A549 (cell line): ENCODE data around the gene OR13G1. TPM values are rescaled to one million over a fixed set of nuclear protein-coding genes. Genes with fewer than 3 reads are reported as not detected.

Experiments
- ATAC-seq, 2 experiments: fragments of 200-7000 bp in 1 of 2; fragments of >200 bp in 1 of 2; cut with Nextera tagmentation in 1 of 2; cut with Tn5 transposase in 1 of 2; 3 replicates each; pipeline versions ENCODE4 v1.8.0 to v1.9.1; 2018 to 2020; ENCODE audit warnings: mild to moderate bottlenecking in 1 of 2, moderate library complexity in 1 of 2
- CTCF ChIA-PET: fragments of 300-600 bp; sonication (Branson Sonifier 250); formaldehyde crosslinking; extraction: SDS; loops from one replicate; lab custom pipeline; 2021; ENCODE audit warnings: antibody characterized with exemption, inconsistent platforms; lab: Yijun Ruan, JAX
- POLR2A ChIA-PET: fragments of 350-600 bp; formaldehyde crosslinking; extraction: SDS; loops from one replicate; lab custom pipeline; 2021; ENCODE audit warnings: antibody characterized with exemption, inconsistent platforms; lab: Yijun Ruan, JAX
- DNase-seq, 2 experiments: peaks; one replicate each; pipeline versions ENCODE4 v3.0.0 to v3.0.0-alpha.2; 2011 to 2016; ENCODE audit warnings: low read depth in 1 of 2, low spot score in 1 of 2
- FAIRE-seq: peaks from 2 replicates; lab custom pipeline; 2011; peaks lifted over from hg19 to GRCh38; lab: Jason Lieb, UNC
- H3K27ac ChIP-seq, 2 experiments: fragments of >200 bp; sonication (Bioruptor Twin); formaldehyde crosslinking; 3 replicates each; pipeline ENCODE4 v1.5.1; 2016 to 2017
- H3K4me1 ChIP-seq: fragments of >200 bp; sonication (Bioruptor Twin); formaldehyde crosslinking; 3 replicates; pipeline ENCODE4 v1.6.1; 2016
- H3K4me2 ChIP-seq: fragments of >200 bp; sonication (Bioruptor Twin); formaldehyde crosslinking; 3 replicates; pipeline ENCODE4 v1.6.1; 2016
- H3K4me3 ChIP-seq: fragments of >200 bp; sonication (Bioruptor Twin); formaldehyde crosslinking; 3 replicates; pipeline ENCODE4 v1.5.1; 2016
- H3K9me3 ChIP-seq: fragments of >200 bp; sonication (Bioruptor Twin); formaldehyde crosslinking; 3 replicates; pipeline ENCODE4 v1.6.1; 2016
- ATOH8 ChIP-seq: fragments of 250-450 bp; sonication (Bioruptor Pico); IDR thresholded peaks from 2 replicates; pipeline ENCODE4 v1.5.0; 2020; ENCODE audit warnings: low read depth, mild to moderate bottlenecking, moderate library complexity
- BHLHE40 ChIP-seq: IDR thresholded peaks from 2 replicates; pipeline ENCODE4 v1.6.1; 2012; ENCODE audit warnings: low read depth, low read length, inconsistent platforms
- CBX8 ChIP-seq: fragments of 200-600 bp; sonication (generic); IDR thresholded peaks from 2 replicates; pipeline ENCODE4 v1.6.1; 2016
- CHD2 ChIP-seq: fragments of 150-350 bp; IDR thresholded peaks from 2 replicates; pipeline ENCODE4 v1.6.1; 2014; ENCODE audit warnings: low read length; ENCODE audit not compliant: partially characterized antibody
- CTCF ChIP-seq: fragments of >200 bp; sonication (Bioruptor Twin); formaldehyde crosslinking; IDR thresholded peaks from 3 replicates; pipeline ENCODE4 v1.5.1; 2016
- E2F6 ChIP-seq: IDR thresholded peaks from 2 replicates; pipeline ENCODE4 v1.6.1; 2012; ENCODE audit warnings: low read depth, borderline replicate concordance
- EHF ChIP-seq: fragments of 250-450 bp; sonication (Bioruptor Pico); IDR thresholded peaks from 2 replicates; pipeline ENCODE4 v1.5.0; 2020; ENCODE audit warnings: mild to moderate bottlenecking
- ELK1 ChIP-seq: fragments of 150-350 bp; IDR thresholded peaks from 2 replicates; pipeline ENCODE4 v1.6.1; 2014; ENCODE audit warnings: low read depth, mild to moderate bottlenecking, low read length
- EP300 ChIP-seq, 2 experiments: fragments of >200 bp; sonication (Bioruptor Twin); formaldehyde crosslinking; IDR thresholded peaks; 2 replicates in 1 of 2; 3 replicates in 1 of 2; pipeline ENCODE4 v1.6.1; 2016 to 2017
- HDAC2 ChIP-seq: fragments of 200-600 bp; sonication (generic); IDR thresholded peaks from 2 replicates; pipeline ENCODE4 v1.6.1; 2016
- HMGXB4 ChIP-seq: fragments of 250-450 bp; sonication (Bioruptor Pico); IDR thresholded peaks from 2 replicates; pipeline ENCODE4 v1.5.0; 2021; ENCODE audit warnings: mild to moderate bottlenecking, moderate library complexity, borderline replicate concordance
- JUN ChIP-seq, 2 experiments: fragments of >200 bp; sonication (Bioruptor Twin); formaldehyde crosslinking; IDR thresholded peaks; 2 replicates in 1 of 2; 3 replicates in 1 of 2; pipeline ENCODE4 v1.6.1; 2016 to 2017
- JUNB ChIP-seq: fragments of >200 bp; sonication (Bioruptor Twin); formaldehyde crosslinking; IDR thresholded peaks from 2 replicates; pipeline ENCODE4 v1.6.1; 2016
- KDM1A ChIP-seq: fragments of 200-600 bp; sonication (generic); IDR thresholded peaks from 2 replicates; pipeline ENCODE4 v1.6.1; 2016; ENCODE audit warnings: low read depth, mild to moderate bottlenecking
- MAZ ChIP-seq: fragments of 150-350 bp; IDR thresholded peaks from 2 replicates; pipeline ENCODE4 v1.6.1; 2014; ENCODE audit warnings: antibody characterized with exemption, low read depth, low read length, borderline replicate concordance
- NFE2L2 ChIP-seq: fragments of 150-350 bp; conservative IDR thresholded peaks from 2 replicates; pipeline ENCODE4 v1.6.1; 2014; ENCODE audit warnings: low read length
- NPAS2 ChIP-seq: fragments of 250-450 bp; sonication (Bioruptor Pico); IDR thresholded peaks from 2 replicates; pipeline ENCODE4 v1.8.0; 2022; ENCODE audit warnings: mild to moderate bottlenecking, moderate library complexity, borderline replicate concordance
- PHF8 ChIP-seq: fragments of 200-600 bp; sonication (generic); IDR thresholded peaks from 2 replicates; pipeline ENCODE4 v1.6.1; 2016; ENCODE audit warnings: low read depth, mild to moderate bottlenecking, antibody characterized with exemption, moderate library complexity, borderline replicate concordance
- POLR2A ChIP-seq: IDR thresholded peaks from 2 replicates; pipeline ENCODE4 v1.6.1; 2012; ENCODE audit warnings: mild to moderate bottlenecking, low read length
- POLR2AphosphoS2 ChIP-seq: conservative IDR thresholded peaks from 2 replicates; pipeline ENCODE4 v1.6.1; 2012; ENCODE audit warnings: low read length, improper control_type of control experiment, inconsistent platforms
- RARB ChIP-seq: fragments of 250-450 bp; sonication (Bioruptor Pico); IDR thresholded peaks from 2 replicates; pipeline ENCODE4 v1.8.0; 2021; ENCODE audit warnings: mild to moderate bottlenecking, moderate library complexity
- REST ChIP-seq: fragments of 200-600 bp; sonication (generic); IDR thresholded peaks from 2 replicates; pipeline ENCODE4 v1.6.1; 2016; ENCODE audit warnings: antibody characterized with exemption, mild to moderate bottlenecking, moderate library complexity
- RNF2 ChIP-seq: fragments of 200-600 bp; sonication (generic); IDR thresholded peaks from 2 replicates; pipeline ENCODE4 v1.6.1; 2016; ENCODE audit warnings: low read depth, mild to moderate bottlenecking, antibody characterized with exemption, moderate library complexity, borderline replicate concordance
- SREBF2 ChIP-seq: fragments of 450-650 bp; IDR thresholded peaks from 2 replicates; pipeline ENCODE4 v1.6.1; 2014; ENCODE audit warnings: mild to moderate bottlenecking, moderate library complexity
- TFCP2L1 ChIP-seq: fragments of 250-450 bp; sonication (Bioruptor Pico); IDR thresholded peaks from 2 replicates; pipeline ENCODE4 v1.5.0; 2021; ENCODE audit warnings: mild to moderate bottlenecking
- ZNF302 ChIP-seq: fragments of 250-450 bp; sonication (Bioruptor Pico); IDR thresholded peaks from 2 replicates; pipeline ENCODE4 v1.9.0; 2021; ENCODE audit warnings: inconsistent platforms, mild to moderate bottlenecking, moderate library complexity
- ZSCAN20 ChIP-seq: fragments of 250-450 bp; sonication (Bioruptor Pico); IDR thresholded peaks from 2 replicates; pipeline ENCODE4 v1.8.0; 2022; ENCODE audit warnings: mild to moderate bottlenecking, moderate library complexity
- WGBS: methylation state at CpG from one replicate; pipeline ENCODE4 v1.1.6; 2017; ENCODE audit errors: missing lambda C conversion rate; 5-methylcytosine and 5-hydroxymethylcytosine counted together
- polyA plus RNA-seq, 4 experiments: library from polyadenylated mRNA; depleted of rRNA in 3 of 4; stranded (reverse); fragments of >200 nt; fragmentation: RNase III in 1 of 4; extraction: RNeasy Plus Mini Kit Qiagen cat#74134 plus additional on column Dnase treatment in 1 of 4; gene quantifications; 2 replicates in 3 of 4; 3 replicates in 1 of 4; pipeline ENCODE4 v1.2.3, GENCODE V29; 2011 to 2017

OR13G1 gene
- polyA plus RNA-seq, 2 of the 4 experiments (the other 2 are of a cell fraction), result not detected

GRCh38 chr1:247647864-247648263, 31.7 kb downstream of the OR13G1 start:
- ATAC-seq (no peak), DNase-seq (no peak), FAIRE-seq (no peak)
- Histone ChIP-seq H3K9me3 (no peaks in the 10 kb centered on the region; the same call in 1 of the 3 replicates), H3K4me1 (no peaks in the 10 kb centered on the region), H3K4me3 (no peak overlapping the region), H3K27ac (no peak overlapping the region), H3K4me2 (no peak overlapping the region)
- ChIA-PET CTCF (no interaction called here), POLR2A (no interaction called here)
- TF ChIP-seq ELK1, result no peak
- TF ChIP-seq MAZ, result no peak
- TF ChIP-seq ATOH8 (CRISPR knock-in tag), result no peak
- no peak for TF ChIP-seq CBX8
- no peak for TF ChIP-seq SREBF2
- no peak for TF ChIP-seq PHF8
- TF ChIP-seq EHF, result no peak
- TF ChIP-seq POLR2A, result no peak
- no peak for TF ChIP-seq RNF2
- 7% methylated on average over 2 of the region's 2 CpGs for WGBS

GRCh38 chr1:247646867-247647266, 32.7 kb downstream of the OR13G1 start:
- Histone ChIP-seq H3K27ac (no peak overlapping the region), H3K4me1 (no peaks in the 10 kb centered on the region), H3K4me2 (no peak overlapping the region), H3K9me3 (no peaks in the 10 kb centered on the region; the same call in 1 of the 3 replicates)
- FAIRE-seq (no peak), ATAC-seq (no peak), DNase-seq (no peak)
- WGBS, result 7% methylated on average over 4 of the region's 4 CpGs
- CTCF ChIA-PET, result no interaction called here
- TF ChIP-seq EP300 (IDR thresholded peaks at IDR 0.05) (no peak), ZNF302 (CRISPR knock-in tag) (no peak), CHD2 (no peak), E2F6 (no peak), HDAC2 (no peak), NPAS2 (CRISPR knock-in tag) (no peak), CBX8 (no peak), BHLHE40 (no peak), KDM1A (no peak), POLR2A (no peak), JUN (IDR thresholded peaks at IDR 0.05) (no peak), POLR2AphosphoS2 (no peak), HMGXB4 (CRISPR knock-in tag) (no peak), JUNB (no peak)
- TF ChIP-seq, all 56 proteins: peak for 0
- POLR2A ChIA-PET, result no interaction called here
- H3K4me3 ChIP-seq, result no peak overlapping the region

- POLR2A ChIA-PET, result no interaction called here
- TF ChIP-seq KDM1A, result no peak
- no peak for TF ChIP-seq TFCP2L1 (CRISPR knock-in tag)
- TF ChIP-seq REST, result no peak
- TF ChIP-seq ZSCAN20 (CRISPR knock-in tag), result no peak
- TF ChIP-seq CTCF, result no peak
- TF ChIP-seq NFE2L2, result no peak
- TF ChIP-seq RARB (CRISPR knock-in tag), result no peak
- TF ChIP-seq POLR2AphosphoS2, result no peak
Measured at GRCh38 chr1:247642742-247643141, 36.8 kb downstream of the OR13G1 start.

More at GRCh38 chr1:247642742-247643141, 36.8 kb downstream of the OR13G1 start:
- DNase-seq, result no peak
- Histone ChIP-seq H3K9me3 (peaks cover under 1% of the 10 kb centered on the region; the same call in 1 of the 3 replicates), H3K4me3 (no peak overlapping the region), H3K27ac (no peak overlapping the region), H3K4me1 (no peaks in the 10 kb centered on the region), H3K4me2 (no peak overlapping the region)
- WGBS, result 2% methylated on average over 3 of the region's 5 CpGs
- CTCF ChIA-PET, result no interaction called here
- no peak for ATAC-seq
- no peak for FAIRE-seq
